ENCODE data around the gene LDLRAD3.

Gene LDLRAD3

GRCh38 chr11:36196411-36196998 is 252.6 kb downstream of the LDLRAD3 start:
- TF ChIP-seq EZH2phosphoT487 (IDR thresholded peaks at IDR 0.05; ENCODE audit: low read depth) (no peak), CTCF (IDR thresholded peaks at IDR 0.05; ENCODE audit: low read depth, low read length) (no peak)
- Histone ChIP-seq H3K4me2 (ENCODE audit: low read length) (no peak overlapping the region), H3K36me3 (replicated peaks; ENCODE audit: low read depth, low read length) (no peaks in the 10 kb centered on the region)

GRCh38 chr11:36201411-36201810 is 257.5 kb downstream of the LDLRAD3 start:
- Histone ChIP-seq H3K27ac (ENCODE audit: low read length) (no peak overlapping the region), H3K36me3 (replicated peaks; ENCODE audit: low read depth, low read length) (no peaks in the 10 kb centered on the region), H3K4me2 (ENCODE audit: low read length) (no peak overlapping the region), H2AFZ (ENCODE audit: low read depth, low read length) (no peak overlapping the region), H3K4me1 (ENCODE audit: low read length) (peaks cover 5% of the 10 kb centered on the region; the same call in 1 of the 2 replicates), H3K4me3 (ENCODE audit: low read length) (no peak overlapping the region), H3K79me2 (ENCODE audit: low read length) (no peaks in the 10 kb centered on the region), H3K9me3 (ENCODE audit: insufficient read depth, low read length) (no peaks in the 10 kb centered on the region), H3K9ac (ENCODE audit: low read length) (no peak overlapping the region), H4K20me1 (ENCODE audit: insufficient read depth, low read length) (no peaks in the 10 kb centered on the region), H3K27me3 (ENCODE audit: low read depth, low read length) (peaks cover 38% of the 10 kb centered on the region)
- TF ChIP-seq EZH2phosphoT487 (IDR thresholded peaks at IDR 0.05; ENCODE audit: low read depth) (no peak), CTCF (IDR thresholded peaks at IDR 0.05; ENCODE audit: low read depth, low read length) (no peak)

More at GRCh38 chr11:36196411-36196998, 252.6 kb downstream of the LDLRAD3 start:
- H2AFZ ChIP-seq (ENCODE audit: low read depth, low read length), result no peak overlapping the region
- H3K4me3 ChIP-seq (ENCODE audit: low read length), result no peak overlapping the region
- H3K4me1 ChIP-seq (ENCODE audit: low read length), result peaks cover under 1% of the 10 kb centered on the region; the same call in 1 of the 2 replicates
- H4K20me1 ChIP-seq (ENCODE audit: insufficient read depth, low read length), result no peaks in the 10 kb centered on the region
- H3K79me2 ChIP-seq (ENCODE audit: low read length), result no peaks in the 10 kb centered on the region
- peaks cover 30% of the 10 kb centered on the region for H3K27me3 ChIP-seq (ENCODE audit: low read depth, low read length)
- no peak overlapping the region for H3K27ac ChIP-seq (ENCODE audit: low read length)
- H3K9me3 ChIP-seq (ENCODE audit: insufficient read depth, low read length), result no peaks in the 10 kb centered on the region
- no peak overlapping the region for H3K9ac ChIP-seq (ENCODE audit: low read length)

- no peaks in the 10 kb centered on the region for H3K36me3 ChIP-seq (replicated peaks; ENCODE audit: low read depth, low read length)
- no peak overlapping the region for H3K9ac ChIP-seq (ENCODE audit: low read length)
- H3K4me1 ChIP-seq (ENCODE audit: low read length), result peaks cover 5% of the 10 kb centered on the region; the same call in 1 of the 2 replicates
- peaks cover 18% of the 10 kb centered on the region for H3K27me3 ChIP-seq (ENCODE audit: low read depth, low read length)
- no peak for TF ChIP-seq EZH2phosphoT487 (IDR thresholded peaks at IDR 0.05; ENCODE audit: low read depth)
- TF ChIP-seq CTCF (IDR thresholded peaks at IDR 0.05; ENCODE audit: low read depth, low read length), result no peak
- H3K4me3 ChIP-seq (ENCODE audit: low read length), result no peak overlapping the region
- no peaks in the 10 kb centered on the region for H3K9me3 ChIP-seq (ENCODE audit: insufficient read depth, low read length)
- no peak overlapping the region for H3K4me2 ChIP-seq (ENCODE audit: low read length)
- no peak overlapping the region for H2AFZ ChIP-seq (ENCODE audit: low read depth, low read length)
- no peak overlapping the region for H3K27ac ChIP-seq (ENCODE audit: low read length)
- H3K79me2 ChIP-seq (ENCODE audit: low read length), result no peaks in the 10 kb centered on the region
- H4K20me1 ChIP-seq (ENCODE audit: insufficient read depth, low read length), result no peaks in the 10 kb centered on the region
These were observed 261.7 kb downstream of the LDLRAD3 start for GRCh38 chr11:36205536-36205935.

GRCh38 chr11:36210529-36210928 is 266.7 kb downstream of the LDLRAD3 start:
- no peaks in the 10 kb centered on the region for H3K9me3 ChIP-seq (ENCODE audit: insufficient read depth, low read length)
- no peaks in the 10 kb centered on the region for H3K4me1 ChIP-seq (ENCODE audit: low read length)
- no peak overlapping the region for H2AFZ ChIP-seq (ENCODE audit: low read depth, low read length)
- no peaks in the 10 kb centered on the region for H3K36me3 ChIP-seq (replicated peaks; ENCODE audit: low read depth, low read length)
- peaks cover 6% of the 10 kb centered on the region; the same call in 1 of the 2 replicates for H3K27me3 ChIP-seq (ENCODE audit: low read depth, low read length)
- no peak overlapping the region for H3K9ac ChIP-seq (ENCODE audit: low read length)
- H3K4me3 ChIP-seq (ENCODE audit: low read length), result no peak overlapping the region
- no peak overlapping the region for H3K27ac ChIP-seq (ENCODE audit: low read length)
- TF ChIP-seq CTCF (IDR thresholded peaks at IDR 0.05; ENCODE audit: low read depth, low read length) (no peak), EZH2phosphoT487 (IDR thresholded peaks at IDR 0.05; ENCODE audit: low read depth) (no peak)
- no peaks in the 10 kb centered on the region for H3K79me2 ChIP-seq (ENCODE audit: low read length)
- no peaks in the 10 kb centered on the region for H4K20me1 ChIP-seq (ENCODE audit: insufficient read depth, low read length)
- H3K4me2 ChIP-seq (ENCODE audit: low read length), result no peak overlapping the region
